HCT116 (cell line): Measurements from ENCODE around the gene PPP2R3C. TPM values are rescaled to one million over a fixed set of nuclear protein-coding genes. Genes with fewer than 3 reads are reported as not detected.

Experiments used
- ATAC-seq: fragments of 200-7000 bp; cut with Tn5 transposase; 2 replicates; pipeline ENCODE4 v1.9.1; 2020; ENCODE audit warnings: mild to moderate bottlenecking, moderate library complexity
- BruUV-seq: library from RNA; stranded (reverse); fragments of 400-500 nt; replicated peaks from 2 replicates; lab custom pipeline; 2021; lab: Mats Ljungman, UMichigan
- CTCF ChIA-PET: fragments of 300-600 bp; sonication (Branson Sonifier 250); formaldehyde crosslinking; loops from one replicate; lab custom pipeline; 2021; ENCODE audit warnings: antibody characterized with exemption; lab: Charles Lee
- POLR2A ChIA-PET: fragments of 300-600, 350-600 bp; sonication (Branson Sonifier 250); formaldehyde crosslinking; loops from one replicate; lab custom pipeline; 2021; ENCODE audit warnings: antibody characterized with exemption; lab: Charles Lee
- RAD21 ChIA-PET, 2 experiments: fragments of 300-600 bp; sonication (Branson Sonifier 250); formaldehyde crosslinking; loops; one replicate each; lab custom pipeline; 2023; ENCODE audit warnings: low total read pairs in 2 of 2; ENCODE audit not compliant: uncharacterized antibody in 2 of 2, unreplicated experiment in 2 of 2, low non-redundant PET in 1 of 2; lab: Charles Lee
- DNase-seq: peaks from one replicate; pipeline ENCODE4 v3.0.0-alpha.2; 2010; ENCODE audit warnings: low read depth, low spot score
- H2AFZ ChIP-seq: fragments of 200-600 bp; shearing (Covaris generic), sonication (generic); 2 replicates; pipeline ENCODE4 v1.6.1; 2017; ENCODE audit warnings: low read depth, mixed run types, mixed read lengths, antibody characterized with exemption, low read length; ENCODE audit not compliant: poor library complexity, severe bottlenecking
- H3K27ac ChIP-seq: 2 replicates; pipeline ENCODE4 v1.5.1; 2012; ENCODE audit warnings: low read depth, low read length
- H3K27me3 ChIP-seq: fragments of 200-600 bp; sonication (generic); 2 replicates; pipeline ENCODE4 v1.6.1; 2016; ENCODE audit warnings: mixed run types, low read length, mixed read lengths; ENCODE audit not compliant: insufficient read depth
- H3K36me3 ChIP-seq, 2 experiments: fragments of 200-500 bp in 1 of 2; fragments of 200-600 bp in 1 of 2; sonication (Bioruptor generic) in 1 of 2; sonication (generic) in 1 of 2; 2 replicates each; pipeline versions ENCODE4 v1.5.1 to v1.6.1; 2014 to 2016; ENCODE audit warnings: low read length in 2 of 2, inconsistent platforms in 1 of 2, mixed read lengths in 1 of 2, mixed run types in 1 of 2; ENCODE audit not compliant: insufficient read depth in 2 of 2, control insufficient read depth in 1 of 2
- H3K4me1 ChIP-seq, 2 experiments: fragments of 200-600 bp in 1 of 2; sonication (generic) in 1 of 2; 2 replicates each; pipeline versions ENCODE4 v1.5.1 to v1.6.1; 2012 to 2017; ENCODE audit warnings: low read length in 2 of 2, inconsistent platforms in 1 of 2, mild to moderate bottlenecking in 1 of 2, mixed read lengths in 1 of 2, mixed run types in 1 of 2, moderate library complexity in 1 of 2; ENCODE audit not compliant: insufficient read depth in 2 of 2, control insufficient read depth in 1 of 2
- H3K4me2 ChIP-seq: fragments of 200-600 bp; sonication (generic); 2 replicates; pipeline ENCODE4 v1.6.1; 2017; ENCODE audit warnings: mixed run types, low read length, mixed read lengths
- H3K4me3 ChIP-seq, 2 experiments: fragments of 200-600 bp in 1 of 2; sonication (generic) in 1 of 2; replicated peaks in 1 of 2; 2 replicates each; pipeline ENCODE4 v1.5.1; 2011 to 2016; ENCODE audit warnings: low read length in 2 of 2, control low read depth in 1 of 2, low read depth in 1 of 2, mild to moderate bottlenecking in 1 of 2, mixed read lengths in 1 of 2, mixed run types in 1 of 2
- H3K79me2 ChIP-seq: fragments of 200-600 bp; sonication (generic); 2 replicates; pipeline ENCODE4 v1.6.1; 2017; ENCODE audit warnings: mild to moderate bottlenecking, mixed run types, low read length, moderate library complexity, mixed read lengths; ENCODE audit not compliant: insufficient read depth
- H3K9ac ChIP-seq: fragments of 200-600 bp; sonication (generic); 2 replicates; pipeline ENCODE4 v1.6.1; 2016; ENCODE audit warnings: low read length, mixed read lengths
- H3K9me2 ChIP-seq: fragments of 200-600 bp; sonication (generic), shearing (Covaris generic); 2 replicates; pipeline ENCODE4 v1.6.1; 2017; ENCODE audit warnings: mixed run types, mild to moderate bottlenecking, moderate library complexity; ENCODE audit not compliant: insufficient read depth
- H3K9me3 ChIP-seq, 2 experiments: fragments of 200-500 bp in 1 of 2; fragments of 200-600 bp in 1 of 2; sonication (Bioruptor generic) in 1 of 2; sonication (generic) in 1 of 2; 2 replicates each; pipeline ENCODE4 v1.6.1; 2014 to 2017; ENCODE audit warnings: low read length in 2 of 2, mixed read lengths in 2 of 2, inconsistent platforms in 1 of 2, low read depth in 1 of 2, mild to moderate bottlenecking in 1 of 2, mixed run types in 1 of 2, moderate library complexity in 1 of 2; ENCODE audit not compliant: control insufficient read depth in 1 of 2, insufficient read depth in 1 of 2
- H4K20me1 ChIP-seq: fragments of 200-600 bp; sonication (generic), shearing (Covaris generic); 2 replicates; pipeline ENCODE4 v1.6.1; 2017; ENCODE audit warnings: mixed run types, mild to moderate bottlenecking, moderate library complexity; ENCODE audit not compliant: insufficient read depth
- CBX3 ChIP-seq: IDR thresholded peaks from 2 replicates; pipeline ENCODE4 v1.6.1; 2012; ENCODE audit warnings: low read depth
- CEBPB ChIP-seq: IDR thresholded peaks from 2 replicates; pipeline ENCODE4 v1.6.1; 2012; ENCODE audit warnings: low read depth
- CTCF ChIP-seq, 3 experiments: fragments of 200-600 bp in 1 of 3; sonication (generic) in 1 of 3; IDR thresholded peaks in 2 of 3; conservative IDR thresholded peaks in 1 of 3; 2 replicates each; pipeline ENCODE4 v1.5.1; 2012 to 2017; ENCODE audit warnings: low read depth in 2 of 3, low read length in 2 of 3, antibody characterized with exemption in 1 of 3, borderline replicate concordance in 1 of 3, control low read depth in 1 of 3, mild to moderate bottlenecking in 1 of 3, mixed read lengths in 1 of 3, mixed run types in 1 of 3, moderate library complexity in 1 of 3; ENCODE audit not compliant: insufficient read depth in 1 of 3
- EGR1 ChIP-seq: IDR thresholded peaks from 2 replicates; pipeline ENCODE4 v1.6.1; 2012; ENCODE audit warnings: low read depth
- ELF1 ChIP-seq: IDR thresholded peaks from 2 replicates; pipeline ENCODE4 v1.6.1; 2012; ENCODE audit warnings: low read depth, borderline replicate concordance
- FOSL1 ChIP-seq: IDR thresholded peaks from 2 replicates; pipeline ENCODE4 v1.6.1; 2012; ENCODE audit warnings: low read depth
- JUND ChIP-seq: IDR thresholded peaks from 2 replicates; pipeline ENCODE4 v1.6.1; 2012
- POLR2A ChIP-seq: IDR thresholded peaks from 2 replicates; pipeline ENCODE4 v1.7.0; 2011; ENCODE audit warnings: borderline replicate concordance; ENCODE audit not compliant: insufficient read depth, insufficient read length; ENCODE audit errors: extremely low read depth
- SRF ChIP-seq: IDR thresholded peaks from 2 replicates; pipeline ENCODE4 v1.6.1; 2012; ENCODE audit warnings: low read depth
- TCF7L2 ChIP-seq: IDR thresholded peaks from 2 replicates; pipeline ENCODE4 v1.7.0; 2011; ENCODE audit warnings: borderline replicate concordance, inconsistent platforms; ENCODE audit not compliant: insufficient read depth, insufficient read length; ENCODE audit errors: extremely low read depth
- YY1 ChIP-seq: IDR thresholded peaks from 2 replicates; pipeline ENCODE4 v1.6.1; 2011; ENCODE audit warnings: low read length, low read depth, moderate library complexity, mild to moderate bottlenecking; ENCODE audit not compliant: insufficient replicate concordance; ENCODE audit errors: extremely low read depth
- ZFX ChIP-seq: fragments of 450-650 bp; IDR thresholded peaks from 2 replicates; pipeline ENCODE4 v1.6.1; 2017
- intact Hi-C: fragments of 100-400 bp; cut with micrococcal nuclease; formaldehyde crosslinking; loops from 2 replicates; pipeline ENCODE4 v1.10.0; 2022
- total RNA-seq: library from RNA; stranded (reverse); gene quantifications from one replicate; pipeline ENCODE4 v1.2.1, GENCODE V29; 2021; ENCODE audit not compliant: unreplicated experiment
- TF ChIP-seq, protein P1 (sequence below): IDR thresholded peaks from 2 replicates; pipeline ENCODE4 v1.6.1; 2012; ENCODE audit warnings: low read depth
- TF ChIP-seq, protein P2 (sequence below): IDR thresholded peaks from 2 replicates; pipeline ENCODE4 v1.6.1; 2012

The PPP2R3C gene
- total RNA-seq, 1 experiment from 2014 or later = 14.1 TPM

DNA sequence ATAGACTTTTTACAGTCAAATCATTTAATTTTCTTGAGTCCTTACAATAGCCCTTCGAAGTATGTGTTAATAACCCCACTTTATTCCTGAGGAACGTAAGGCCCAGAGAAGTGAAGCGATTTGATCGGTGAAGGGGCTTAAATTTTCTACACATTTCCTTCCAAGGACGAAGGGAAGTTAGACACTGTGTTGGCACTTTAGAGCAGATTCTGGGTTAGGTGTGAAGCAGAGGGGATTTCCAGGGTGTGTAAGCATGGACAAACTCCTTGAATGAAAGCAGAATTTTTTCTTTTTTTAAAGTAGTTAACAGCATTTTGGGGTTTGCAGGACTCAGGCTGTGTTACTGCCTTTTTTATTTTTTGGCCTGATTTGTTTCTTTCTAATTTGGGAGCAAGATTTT, 39.4 kb upstream of the PPP2R3C start:
- RAD21 ChIA-PET = no interaction called here
- Histone ChIP-seq H3K36me3 (no peaks in the 10 kb centered on the region), H3K4me3 (no peak overlapping the region), H3K4me2 (no peak overlapping the region), H3K27me3 (no peaks in the 10 kb centered on the region), H3K9ac (no peak overlapping the region), H3K79me2 (peaks cover 6% of the 10 kb centered on the region; the same call in 1 of the 2 replicates), H3K4me1 (peaks cover 12 to 22% of the 10 kb centered on the region in 2 experiments), H3K9me2 (no peaks in the 10 kb centered on the region), H3K27ac (no peak overlapping the region), H4K20me1 (no peaks in the 10 kb centered on the region), H3K9me3 (no peaks in the 10 kb centered on the region)
- intact Hi-C loops = no loop called here
- no TSS peak for BruUV-seq
- CTCF ChIA-PET = interaction anchor here (1.2 kb wide), 1 partner anchor 278 kb away, joined by 3 read pairs; no protein-coding TSS in a partner anchor
- DNase-seq = no peak
- ATAC-seq = no peak
- POLR2A ChIA-PET = interaction anchor here (1.4 kb wide), 1 partner anchor 40 kb away, joined by 3 read pairs; the partner anchor contains the start of gene PPP2R3C
- TF ChIP-seq JUND (no peak), POLR2A (no peak), SRF (no peak)
- TF ChIP-seq, all 23 proteins: peak for 0
- no peak overlapping the region for H2AFZ ChIP-seq

DNA sequence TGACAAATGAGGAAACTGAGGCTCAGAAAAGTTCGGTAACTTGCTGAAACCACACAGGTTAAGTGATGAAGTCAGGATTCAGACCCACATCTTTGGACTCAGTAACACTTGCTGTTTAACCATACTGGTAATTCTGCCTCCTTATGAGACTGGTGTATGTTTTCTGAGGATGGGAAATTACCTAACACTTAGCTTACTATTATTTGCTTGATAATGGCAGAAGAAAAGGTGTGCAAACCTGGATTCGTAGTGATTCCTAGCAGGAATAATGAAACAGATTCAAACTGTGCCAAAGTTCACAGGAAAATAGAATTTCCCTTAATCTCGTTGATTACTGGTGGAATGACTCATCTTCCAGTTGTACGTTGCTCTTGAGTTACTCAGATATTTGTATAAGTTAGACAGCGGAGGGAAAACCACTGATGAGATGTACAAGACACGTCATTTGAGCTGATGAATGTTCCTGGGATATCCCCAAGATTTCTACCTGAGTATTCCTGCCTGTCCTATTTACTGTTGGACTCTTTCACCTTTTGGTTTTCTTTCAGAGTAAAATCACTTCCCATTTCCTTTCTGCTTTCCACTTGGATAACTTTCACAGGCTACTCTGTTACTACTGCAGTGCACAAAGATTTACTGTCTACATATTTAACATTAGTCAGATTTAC, 38.1 kb upstream of the PPP2R3C start:
- Histone ChIP-seq H2AFZ (no peak overlapping the region), H4K20me1 (no peaks in the 10 kb centered on the region), H3K4me2 (peak overlapping the region; percentile 59), H3K36me3 (no peaks in the 10 kb centered on the region), H3K4me1 (peaks cover 12 to 22% of the 10 kb centered on the region in 2 experiments), H3K27ac (no peak overlapping the region; the same call in 1 of the 2 replicates), H3K9me2 (no peaks in the 10 kb centered on the region), H3K27me3 (no peaks in the 10 kb centered on the region), H3K4me3 (peak overlapping the region in 1 of 2 experiments; percentile 2; a peak in 2 of 4 replicates), H3K9me3 (no peaks in the 10 kb centered on the region), H3K9ac (peak overlapping the region; percentile 40), H3K79me2 (peaks cover 6% of the 10 kb centered on the region; the same call in 1 of the 2 replicates)
- DNase-seq (peak; percentile 88), ATAC-seq (peak; percentile 94)
- no TSS peak for BruUV-seq
- POLR2A ChIA-PET = interaction anchor here (0.6 to 1.4 kb wide), 2 partner anchors 39 to 244 kb away, joined by 3 read pairs; partner anchors contain the start of gene PPP2R3C
- intact Hi-C loops = no loop called here
- RAD21 ChIA-PET = no interaction called here
- CTCF ChIA-PET = interaction anchor here (1.1 kb wide), 1 partner anchor 38 kb away, joined by 3 read pairs; the partner anchor contains the start of genes PPP2R3C and PRORP
- TF ChIP-seq ZFX = no peak
- no peak for TF ChIP-seq ELF1
- TF ChIP-seq, protein P1, sequence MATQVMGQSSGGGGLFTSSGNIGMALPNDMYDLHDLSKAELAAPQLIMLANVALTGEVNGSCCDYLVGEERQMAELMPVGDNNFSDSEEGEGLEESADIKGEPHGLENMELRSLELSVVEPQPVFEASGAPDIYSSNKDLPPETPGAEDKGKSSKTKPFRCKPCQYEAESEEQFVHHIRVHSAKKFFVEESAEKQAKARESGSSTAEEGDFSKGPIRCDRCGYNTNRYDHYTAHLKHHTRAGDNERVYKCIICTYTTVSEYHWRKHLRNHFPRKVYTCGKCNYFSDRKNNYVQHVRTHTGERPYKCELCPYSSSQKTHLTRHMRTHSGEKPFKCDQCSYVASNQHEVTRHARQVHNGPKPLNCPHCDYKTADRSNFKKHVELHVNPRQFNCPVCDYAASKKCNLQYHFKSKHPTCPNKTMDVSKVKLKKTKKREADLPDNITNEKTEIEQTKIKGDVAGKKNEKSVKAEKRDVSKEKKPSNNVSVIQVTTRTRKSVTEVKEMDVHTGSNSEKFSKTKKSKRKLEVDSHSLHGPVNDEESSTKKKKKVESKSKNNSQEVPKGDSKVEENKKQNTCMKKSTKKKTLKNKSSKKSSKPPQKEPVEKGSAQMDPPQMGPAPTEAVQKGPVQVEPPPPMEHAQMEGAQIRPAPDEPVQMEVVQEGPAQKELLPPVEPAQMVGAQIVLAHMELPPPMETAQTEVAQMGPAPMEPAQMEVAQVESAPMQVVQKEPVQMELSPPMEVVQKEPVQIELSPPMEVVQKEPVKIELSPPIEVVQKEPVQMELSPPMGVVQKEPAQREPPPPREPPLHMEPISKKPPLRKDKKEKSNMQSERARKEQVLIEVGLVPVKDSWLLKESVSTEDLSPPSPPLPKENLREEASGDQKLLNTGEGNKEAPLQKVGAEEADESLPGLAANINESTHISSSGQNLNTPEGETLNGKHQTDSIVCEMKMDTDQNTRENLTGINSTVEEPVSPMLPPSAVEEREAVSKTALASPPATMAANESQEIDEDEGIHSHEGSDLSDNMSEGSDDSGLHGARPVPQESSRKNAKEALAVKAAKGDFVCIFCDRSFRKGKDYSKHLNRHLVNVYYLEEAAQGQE = no peak
- no peak for TF ChIP-seq TCF7L2
- TF ChIP-seq, protein P2, sequence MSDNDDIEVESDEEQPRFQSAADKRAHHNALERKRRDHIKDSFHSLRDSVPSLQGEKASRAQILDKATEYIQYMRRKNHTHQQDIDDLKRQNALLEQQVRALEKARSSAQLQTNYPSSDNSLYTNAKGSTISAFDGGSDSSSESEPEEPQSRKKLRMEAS = no peak
- peak; percentile 46; the same call in 1 of the 2 replicates for TF ChIP-seq CBX3
- TF ChIP-seq CTCF (IDR thresholded peaks at IDR 0.05 in 2 of 3, conservative IDR thresholded peaks at IDR 0.05 in 1 of 3; ENCODE audit: borderline replicate concordance in 1 of 3, insufficient read depth in 1 of 3, low read depth in 2 of 3, low read length in 2 of 3) = no peak
- no peak for TF ChIP-seq YY1
- TF ChIP-seq POLR2A = no peak
- no peak for TF ChIP-seq EGR1
- TF ChIP-seq FOSL1 = peak; percentile 87
- peak; percentile 61 for TF ChIP-seq CEBPB
